ENCODE measurements around the gene EVI2B.
A peak's percentile ranks its signal among the peaks of the same experiment; 100 is the strongest.
"Not testable (repeated sequence)": the region's sequence is repeated elsewhere in the genome, so short reads cannot be mapped to it uniquely, and the experiment has no call there.

Gene EVI2B

DNA sequence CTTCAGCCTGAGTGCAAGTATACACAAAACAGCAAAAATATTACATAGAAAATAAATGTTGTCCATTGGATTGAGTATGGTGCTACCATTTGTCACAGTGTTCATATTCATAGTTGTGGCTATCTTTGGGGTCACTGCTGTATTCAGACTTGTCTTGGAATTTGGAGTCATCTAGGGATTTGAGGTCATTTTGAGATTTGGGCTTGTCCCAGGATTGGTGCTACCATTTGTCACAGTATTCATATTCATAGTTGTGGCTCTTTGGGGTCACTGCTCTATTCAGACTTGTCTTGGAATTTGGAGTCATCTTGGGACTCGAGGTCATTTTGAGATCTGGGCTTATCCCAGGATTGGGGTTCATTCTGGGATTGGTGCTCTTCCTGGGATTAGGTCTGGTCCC, 41.6 kb downstream of the EVI2B start:
- no peak for DNase-seq (ENCODE audit: low read depth in 3 of 3)

DNA sequence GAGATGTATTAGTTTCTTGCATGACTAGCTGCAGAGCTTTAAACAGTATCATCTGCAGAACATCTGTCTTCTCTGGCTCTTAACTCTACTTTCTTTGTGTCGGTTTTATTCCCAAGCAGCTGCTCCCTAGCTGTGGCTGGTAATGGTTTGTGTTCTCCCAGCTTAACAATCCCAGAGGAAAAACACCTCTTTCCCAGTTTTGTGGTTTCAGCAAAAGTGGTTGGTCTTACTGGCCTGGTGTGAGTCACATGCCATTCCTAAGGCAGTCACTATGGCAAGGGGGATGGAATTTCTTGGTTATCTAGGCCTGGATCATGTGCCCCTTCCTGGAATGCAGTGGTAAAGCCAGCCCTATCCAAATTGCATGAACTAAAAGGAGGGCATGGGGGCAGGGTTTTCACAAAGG, 44.3 kb downstream of the EVI2B start:
- no peak for DNase-seq (ENCODE audit: low read depth in 3 of 3)

- DNase-seq (ENCODE audit: low read depth in 3 of 3), result no peak
Observed at GRCh38 chr17:31269036-31269577, 44.7 kb downstream of the EVI2B start.

GRCh38 chr17:31266042-31266441, 47.8 kb downstream of the EVI2B start:
- DNase-seq (ENCODE audit: low read depth in 3 of 3), result peak in 1 of 3 donors; percentile 1

GRCh38 chr17:31262923-31263322, 50.9 kb downstream of the EVI2B start:
- not testable (repeated sequence) for DNase-seq (ENCODE audit: low read depth in 3 of 3)

GRCh38 chr17:31261601-31262000, 52.3 kb downstream of the EVI2B start:
- no peak for DNase-seq (ENCODE audit: low read depth in 3 of 3)

DNA sequence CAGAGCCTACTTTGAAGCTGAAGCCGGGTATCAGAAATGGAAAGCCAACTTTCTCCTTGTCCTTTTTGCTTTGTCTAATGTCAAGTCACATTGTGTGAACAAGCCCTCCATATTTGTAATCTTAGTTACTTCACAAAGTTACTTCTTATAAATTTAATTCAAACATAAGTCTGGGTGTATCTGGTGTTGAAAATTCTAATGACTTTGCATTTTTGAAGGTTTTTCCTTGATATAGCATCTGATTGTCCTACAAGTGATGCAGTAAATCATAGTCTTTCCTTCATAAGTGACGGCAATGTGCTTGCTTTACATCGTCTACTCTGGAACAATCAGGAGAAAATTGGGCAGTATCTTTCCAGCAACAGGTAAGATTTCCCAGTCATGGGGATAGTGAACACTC, 53.7 kb downstream of the EVI2B start:
- DNase-seq (ENCODE audit: low read depth in 3 of 3), result no peak

DNA sequence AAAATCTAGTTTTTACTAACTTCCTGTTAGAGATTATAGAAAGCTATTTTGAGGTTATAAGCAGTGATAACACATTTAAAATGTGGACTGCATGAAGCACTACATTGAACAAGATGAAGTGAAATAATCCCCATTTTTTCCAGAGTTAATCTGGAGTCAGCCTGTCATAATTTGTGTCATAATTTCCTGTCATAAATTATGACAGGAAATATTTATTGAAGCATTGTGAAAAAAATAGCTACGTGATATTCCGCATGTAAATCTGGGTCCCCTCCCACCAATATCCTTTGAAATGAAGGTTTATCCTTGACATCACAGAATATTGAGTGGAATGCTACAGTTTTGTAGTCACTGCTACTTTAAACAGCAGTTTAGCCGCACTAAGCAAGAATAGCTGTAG, 56.9 kb downstream of the EVI2B start:
- no peak for DNase-seq (ENCODE audit: low read depth in 3 of 3)

DNA sequence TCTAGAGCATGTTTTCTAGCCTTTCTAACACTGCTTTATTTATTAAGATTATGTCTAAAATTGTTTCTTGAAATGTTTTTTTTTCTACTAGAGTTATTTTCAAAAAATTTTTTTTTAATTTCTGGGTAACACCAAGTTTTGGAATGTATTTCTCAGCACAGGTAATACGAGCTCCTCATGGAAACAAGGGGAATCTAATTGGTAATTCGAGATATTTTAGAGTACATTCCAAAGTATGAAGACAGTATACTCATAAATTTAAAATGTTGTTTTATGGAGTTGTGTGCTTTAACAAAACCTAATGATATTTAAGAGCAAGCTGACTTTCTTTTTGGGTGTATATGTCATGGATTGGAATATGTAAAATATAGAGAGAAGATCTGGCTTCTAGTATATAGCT, 59.2 kb downstream of the EVI2B start:
- DNase-seq (ENCODE audit: low read depth in 3 of 3), result no peak

Measured in stimulated activated CD4-positive, alpha-beta T cell treated with anti-CD3 and anti-CD28 coated beads, TNF-alpha, amount 100 ng/mL, for 48 hours (primary cell).